SU-DHL-6 (cell line): ENCODE data around the gene TSN.

Experiments
- H2AFZ ChIP-seq: fragments of 200-600 bp; sonication (generic); 2 replicates; pipeline ENCODE4 v1.6.1; 2014; ENCODE audit warnings: low read depth, mild to moderate bottlenecking, moderate library complexity, mixed read lengths, antibody characterized with exemption, low read length; ENCODE audit not compliant: severe bottlenecking
- H3F3A ChIP-seq: fragments of 200-600 bp; shearing (Covaris generic); 2 replicates; pipeline ENCODE4 v1.6.0; 2016; ENCODE audit warnings: antibody characterized with exemption, mild to moderate bottlenecking; ENCODE audit not compliant: insufficient read depth
- H3K27ac ChIP-seq: fragments of 200-600 bp; sonication (generic); 2 replicates; pipeline ENCODE4 v1.5.1; 2016; ENCODE audit warnings: low read depth, mild to moderate bottlenecking, low read length, moderate library complexity, mixed read lengths
- H3K27me3 ChIP-seq: fragments of 200-600 bp; sonication (generic), shearing (Covaris generic); 2 replicates; pipeline ENCODE4 v1.6.0; 2014; ENCODE audit warnings: mild to moderate bottlenecking, low read length
- H3K36me3 ChIP-seq: fragments of 200-600 bp; sonication (generic); 2 replicates; pipeline ENCODE4 v1.6.1; 2014; ENCODE audit warnings: mild to moderate bottlenecking, low read length, mixed read lengths
- H3K4me2 ChIP-seq: fragments of 300-600, 200-600 bp; shearing (Covaris generic), sonication (generic); 2 replicates; pipeline ENCODE4 v1.6.0; 2014; ENCODE audit warnings: low read length, low read depth, mild to moderate bottlenecking; ENCODE audit not compliant: poor library complexity, severe bottlenecking
- H3K4me3 ChIP-seq: fragments of 200-600 bp; sonication (generic); 2 replicates; pipeline ENCODE4 v1.5.1; 2014; ENCODE audit warnings: antibody characterized with exemption, low read length, mild to moderate bottlenecking, mixed read lengths; ENCODE audit not compliant: insufficient read depth, poor library complexity, severe bottlenecking
- H3K79me2 ChIP-seq: fragments of 200-600 bp; sonication (generic); 2 replicates; pipeline ENCODE4 v1.6.1; 2014; ENCODE audit warnings: mild to moderate bottlenecking, low read length, moderate library complexity; ENCODE audit not compliant: insufficient read depth
- H3K9ac ChIP-seq: fragments of 200-600 bp; sonication (generic); 2 replicates; pipeline ENCODE4 v1.7.0; 2014; ENCODE audit warnings: mild to moderate bottlenecking, low read length
- H3K9me2 ChIP-seq: fragments of 200-600 bp; sonication (generic); replicated peaks from 2 replicates; pipeline ENCODE4 v1.6.1; 2014; ENCODE audit warnings: low read length; ENCODE audit not compliant: insufficient read depth
- H3K9me3 ChIP-seq: fragments of 200-600 bp; sonication (generic); 2 replicates; pipeline ENCODE4 v1.6.1; 2014; ENCODE audit warnings: low read length, mixed read lengths; ENCODE audit not compliant: insufficient read depth
- H4K20me1 ChIP-seq: fragments of 200-600 bp; sonication (generic); 2 replicates; pipeline ENCODE4 v1.6.1; 2014; ENCODE audit warnings: low read depth, mild to moderate bottlenecking, antibody characterized with exemption, low read length, moderate library complexity, mixed read lengths
- CTCF ChIP-seq: fragments of 200-600 bp; sonication (generic); IDR thresholded peaks from one replicate; pipeline ENCODE4 v1.5.1; 2017; ENCODE audit warnings: antibody characterized with exemption, mild to moderate bottlenecking, low read length, moderate library complexity; ENCODE audit not compliant: insufficient read depth, poor library complexity, severe bottlenecking
- EZH2phosphoT487 ChIP-seq: fragments of 200-600 bp; sonication (generic), shearing (Covaris generic); conservative IDR thresholded peaks from 2 replicates; pipeline ENCODE4 v1.6.1; 2018; ENCODE audit warnings: mild to moderate bottlenecking, antibody characterized with exemption, low read length, moderate library complexity, mixed read lengths

The TSN gene

GRCh38 chr2:121755237-121756111 lies at the start of gene TSN:
TSN (plus strand) TSS chr2:121755651; CDS start chr2:121755780, 129 bp downstream.
- no peak for TF ChIP-seq EZH2phosphoT487
- no peak for TF ChIP-seq CTCF
- H3K9me3 ChIP-seq = no peaks in the 10 kb centered on the region
- H3K79me2 ChIP-seq = peaks cover 36% of the 10 kb centered on the region
- no peaks in the 10 kb centered on the region for H4K20me1 ChIP-seq
- 0 out of 2 replicates have a peak, but pooled peaks cover 6% of the 10 kb centered on the region for H3F3A ChIP-seq
- H3K36me3 ChIP-seq = peaks cover 17% of the 10 kb centered on the region
- peak within 1 kb of the TSS; percentile 28 for H3K27ac ChIP-seq
- H3K9ac ChIP-seq = peak within 1 kb of the TSS; percentile 92
- H3K27me3 ChIP-seq = no peaks in the 10 kb centered on the region
- peak within 1 kb of the TSS; percentile 95 for H3K4me3 ChIP-seq
- no peaks in the 10 kb centered on the region for H3K9me2 ChIP-seq
- H3K4me2 ChIP-seq = peak within 1 kb of the TSS; percentile 100
- peak within 1 kb of the TSS; percentile 78 for H2AFZ ChIP-seq

GRCh38 chr2:121705958-121706357 lies 49.5 kb upstream of the TSN start:
- Histone ChIP-seq H2AFZ (no peak overlapping the region), H3K4me3 (no peak overlapping the region), H3K4me2 (no peak overlapping the region), H3K9me2 (no peaks in the 10 kb centered on the region), H3K9me3 (no peaks in the 10 kb centered on the region), H3K79me2 (no peaks in the 10 kb centered on the region), H3K9ac (no peak overlapping the region), H3K27me3 (no peaks in the 10 kb centered on the region), H4K20me1 (no peaks in the 10 kb centered on the region), H3K27ac (no peak overlapping the region), H3K36me3 (no peaks in the 10 kb centered on the region), H3F3A (no peaks in the 10 kb centered on the region)
- no peak for TF ChIP-seq CTCF
- no peak for TF ChIP-seq EZH2phosphoT487

GRCh38 chr2:121707344-121707919 lies 48.0 kb upstream of the TSN start:
- Histone ChIP-seq H3K36me3 (no peaks in the 10 kb centered on the region), H3K4me3 (no peak overlapping the region), H3F3A (no peaks in the 10 kb centered on the region), H2AFZ (no peak overlapping the region), H3K79me2 (no peaks in the 10 kb centered on the region), H3K9ac (no peak overlapping the region), H3K9me3 (no peaks in the 10 kb centered on the region), H3K4me2 (no peak overlapping the region), H3K9me2 (no peaks in the 10 kb centered on the region), H3K27ac (no peak overlapping the region), H4K20me1 (no peaks in the 10 kb centered on the region), H3K27me3 (no peaks in the 10 kb centered on the region)
- no peak for TF ChIP-seq CTCF
- no peak for TF ChIP-seq EZH2phosphoT487
